Measurements from ENCODE around the gene PLCD3. TPM values are rescaled to one million over a fixed set of nuclear protein-coding genes. Genes with fewer than 3 reads are reported as not detected.

The PLCD3 gene
- total and polyA plus RNA-seq, 10 of the 15 experiments (the other 5 are each of a cell fraction or from before 2014, with no cell fraction given), result 0.02 to 1.6 (median 0.44) TPM

- intact Hi-C loops (cut with micrococcal nuclease; ENCODE audit: unreplicated experiment), result no loop called here
- Histone ChIP-seq H2AFZ (ENCODE audit: control insufficient read depth, low read depth, low read length) (no peak overlapping the region), H4K20me1 (ENCODE audit: control insufficient read depth, insufficient read depth) (no peaks in the 10 kb centered on the region), H3K4me2 (ENCODE audit: control insufficient read depth, insufficient read depth) (no peak overlapping the region), H3K79me2 (ENCODE audit: control insufficient read depth, insufficient read depth, low read length) (no peaks in the 10 kb centered on the region), H3K4me3 (no peak overlapping the region), H3K9me3 (replicated peaks; ENCODE audit: control insufficient read depth, insufficient read depth, low read length) (no peaks in the 10 kb centered on the region), H3K9ac (ENCODE audit: control insufficient read depth, insufficient read depth, low read length) (no peak overlapping the region), H3K27me3 (replicated peaks in 1 of 2; ENCODE audit: control insufficient read depth in 2 of 2, insufficient read depth in 2 of 2, low read length in 1 of 2) (no peaks in the 10 kb centered on the region), H3K36me3 (ENCODE audit: control insufficient read depth in 2 of 2, insufficient read depth in 2 of 2, low read length in 1 of 2) (no peaks in the 10 kb centered on the region), H3K27ac (ENCODE audit: control insufficient read depth, insufficient read depth) (no peak overlapping the region), H3K4me1 (ENCODE audit: control insufficient read depth, insufficient read depth, low read length) (no peaks in the 10 kb centered on the region)
- FAIRE-seq (no peak), ATAC-seq (no peak), DNase-seq (ENCODE audit: low read depth, low spot score) (no peak)
- POLR2A ChIA-PET, result no interaction called here
- no TSS peak for BruUV-seq (replicated peaks)
- 28% methylated on average over 8 of the region's 8 CpGs for WGBS (ENCODE audit: insufficient coverage, insufficient replicate concordance, low lambda C conversion rate, missing lambda C conversion rate)
- RAD21 ChIA-PET (ENCODE audit: unreplicated experiment), result interaction anchor here (0.9 kb wide), 1 partner anchor 33 kb away, joined by 3 read pairs; no protein-coding TSS in a partner anchor
- CTCF ChIA-PET, result interaction anchor here (1.0 to 3.0 kb wide), 4 partner anchors 15 to 200 kb away, joined by 3 to 11 read pairs (median 3); partner anchors contain the start of gene ACBD4
- TF ChIP-seq SMC3 (IDR thresholded peaks at IDR 0.05; ENCODE audit: borderline replicate concordance, low read length), result no peak
- TF ChIP-seq EGR1 (IDR thresholded peaks at IDR 0.05; ENCODE audit: borderline replicate concordance in 1 of 2, low read depth in 2 of 2, low read length in 2 of 2), result no peak
- TF ChIP-seq DPF2 (IDR thresholded peaks at IDR 0.05), result no peak
- no peak for TF ChIP-seq STAT3 (IDR thresholded peaks at IDR 0.05; ENCODE audit: low read depth, low read length)
- SMC1A ChIA-PET (ENCODE audit: uncharacterized antibody, unreplicated experiment), result no interaction called here
- in situ Hi-C loops (cut with MboI), result loop anchor here (10.0 kb wide), 1 partner anchor 345 kb away; no protein-coding TSS in a partner anchor
Observed at GRCh38 chr17:45119964-45120363, 12.4 kb downstream of the PLCD3 start.

- Histone ChIP-seq H3K4me1 (ENCODE audit: control insufficient read depth, insufficient read depth, low read length) (no peaks in the 10 kb centered on the region), H3K9me3 (replicated peaks; ENCODE audit: control insufficient read depth, insufficient read depth, low read length) (no peaks in the 10 kb centered on the region), H3K4me2 (ENCODE audit: control insufficient read depth, insufficient read depth) (no peak overlapping the region), H3K4me3 (no peak overlapping the region), H3K79me2 (ENCODE audit: control insufficient read depth, insufficient read depth, low read length) (no peaks in the 10 kb centered on the region), H3K27ac (ENCODE audit: control insufficient read depth, insufficient read depth) (no peak overlapping the region), H3K36me3 (ENCODE audit: control insufficient read depth in 2 of 2, insufficient read depth in 2 of 2, low read length in 1 of 2) (no peaks in the 10 kb centered on the region), H3K27me3 (replicated peaks in 1 of 2; ENCODE audit: control insufficient read depth in 2 of 2, insufficient read depth in 2 of 2, low read length in 1 of 2) (no peaks in the 10 kb centered on the region), H4K20me1 (ENCODE audit: control insufficient read depth, insufficient read depth) (no peaks in the 10 kb centered on the region), H2AFZ (ENCODE audit: control insufficient read depth, low read depth, low read length) (no peak overlapping the region), H3K9ac (ENCODE audit: control insufficient read depth, insufficient read depth, low read length) (no peak overlapping the region)
- CTCF ChIA-PET, result interaction anchor here (1.1 to 3.0 kb wide), 2 partner anchors 17 to 198 kb away, joined by 3 to 11 read pairs; partner anchors contain the start of gene ACBD4
- DNase-seq (ENCODE audit: low read depth, low spot score) (no peak), ATAC-seq (no peak), FAIRE-seq (no peak)
- POLR2A ChIA-PET, result interaction anchor here (0.6 kb wide), 1 partner anchor 15 kb away, joined by 6 read pairs; no protein-coding TSS in a partner anchor
- SMC1A ChIA-PET (ENCODE audit: uncharacterized antibody, unreplicated experiment), result interaction anchor here (1.1 kb wide), 1 partner anchor 68 kb away, joined by 3 read pairs; no protein-coding TSS in a partner anchor
- RAD21 ChIA-PET (ENCODE audit: unreplicated experiment), result no interaction called here
- intact Hi-C loops (cut with micrococcal nuclease; ENCODE audit: unreplicated experiment), result no loop called here
- BruUV-seq (replicated peaks), result no TSS peak
- in situ Hi-C loops (cut with MboI), result no loop called here
- 45% methylated on average over 23 of the region's 23 CpGs for WGBS (ENCODE audit: insufficient coverage, insufficient replicate concordance, low lambda C conversion rate, missing lambda C conversion rate)
- TF ChIP-seq MAX (IDR thresholded peaks at IDR 0.05; ENCODE audit: low read depth, low read length) (no peak), BRCA1 (IDR thresholded peaks at IDR 0.05; ENCODE audit: low read depth, low read length) (no peak), ZBTB4 (CRISPR knock-in tag; IDR thresholded peaks at IDR 0.05) (no peak), STAT3 (IDR thresholded peaks at IDR 0.05; ENCODE audit: low read depth, low read length) (no peak), ESRRA (IDR thresholded peaks at IDR 0.05; ENCODE audit: low read length) (no peak), E2F4 (IDR thresholded peaks at IDR 0.05; ENCODE audit: low read depth, low read length) (no peak)
Observed at GRCh38 chr17:45118691-45119090, 13.6 kb downstream of the PLCD3 start.
